ENCODE measurements around the gene DRD1. TPM values are rescaled to one million over a fixed set of nuclear protein-coding genes. Genes with fewer than 3 reads are reported as not detected.
"Not testable (repeated sequence)": the region's sequence is repeated elsewhere in the genome, so short reads cannot be mapped to it uniquely, and the experiment has no call there.

DRD1 gene
- total RNA-seq, 4 donors from 2014 or later: 0.06 to 0.19 TPM; not detected in 2

- Histone ChIP-seq H3K27me3 (no peaks in the 10 kb centered on the region), H3K36me3 (no peaks in the 10 kb centered on the region), H3K9me3 (no peaks in the 10 kb centered on the region), H3K27ac (no peak overlapping the region), H3K4me1 (no peaks in the 10 kb centered on the region), H3K4me3 (no peak overlapping the region)
- intact Hi-C loops (cut with DNase I): no loop called here
- TF ChIP-seq POLR2A (IDR thresholded peaks at IDR 0.05): no peak
- no peak for TF ChIP-seq CTCF (IDR thresholded peaks at IDR 0.05)
- WGBS, 2 donors: 74 to 76% methylated on average over 2 of the region's 2 CpGs
- DNase-seq: no peak
Measured at GRCh38 chr5:175410926-175411325, 33.1 kb downstream of the DRD1 start.

GRCh38 chr5:175406300-175406699 lies 37.7 kb downstream of the DRD1 start:
- intact Hi-C loops (cut with DNase I): no loop called here
- Histone ChIP-seq H3K4me1 (no peaks in the 10 kb centered on the region), H3K4me3 (no peak overlapping the region), H3K27me3 (no peaks in the 10 kb centered on the region), H3K36me3 (no peaks in the 10 kb centered on the region), H3K9me3 (no peaks in the 10 kb centered on the region), H3K27ac (no peak overlapping the region)
- WGBS, 2 donors: 80 to 97% methylated on average over 3 of the region's 3 CpGs
- TF ChIP-seq CTCF (IDR thresholded peaks at IDR 0.05): no peak
- TF ChIP-seq POLR2A (IDR thresholded peaks at IDR 0.05): no peak
- no peak for DNase-seq

GRCh38 chr5:175397590-175398297 lies 46.2 kb downstream of the DRD1 start:
- H3K9me3 ChIP-seq; H3K27ac ChIP-seq; DNase-seq; intact Hi-C loops (cut with DNase I); H3K4me1 ChIP-seq; H3K36me3 ChIP-seq: not testable (repeated sequence)
- Histone ChIP-seq H3K27me3 (peaks cover 0 to 14% (median 0%) of the 10 kb centered on the region in 4 donors), H3K4me3 (peak overlapping the region in 1 of 4 donors; percentile 38)
- 49 to 50% methylated on average over 8 to 16 of the region's 28 CpGs for WGBS, 2 donors

- 97 to 100% methylated on average over 4 of the region's 4 CpGs for WGBS, 2 donors
- DNase-seq; H3K36me3 ChIP-seq; H3K27ac ChIP-seq; H3K9me3 ChIP-seq; intact Hi-C loops (cut with DNase I); H3K4me3 ChIP-seq; H3K4me1 ChIP-seq: not testable (repeated sequence)
- peaks cover 0 to 14% (median 0%) of the 10 kb centered on the region in 4 donors for H3K27me3 ChIP-seq
Measured at GRCh38 chr5:175395430-175395829, 48.6 kb downstream of the DRD1 start.

GRCh38 chr5:175394601-175395000 lies 49.4 kb downstream of the DRD1 start:
- WGBS, 2 donors: 55 to 68% methylated on average over 5 of the region's 5 CpGs
- Histone ChIP-seq H3K9me3 (no peaks in the 10 kb centered on the region), H3K27me3 (peaks cover 0 to 14% (median 0%) of the 10 kb centered on the region in 4 donors), H3K27ac (no peak overlapping the region), H3K36me3 (no peaks in the 10 kb centered on the region), H3K4me1 (no peaks in the 10 kb centered on the region), H3K4me3 (no peak overlapping the region)
- TF ChIP-seq POLR2A (IDR thresholded peaks at IDR 0.05) (no peak), CTCF (IDR thresholded peaks at IDR 0.05) (no peak)
- no peak for DNase-seq
- intact Hi-C loops (cut with DNase I): no loop called here

GRCh38 chr5:175393897-175394296 lies 50.1 kb downstream of the DRD1 start:
- Histone ChIP-seq H3K4me1 (no peaks in the 10 kb centered on the region), H3K4me3 (no peak overlapping the region), H3K27me3 (peaks cover 0 to 14% (median 0%) of the 10 kb centered on the region in 4 donors), H3K27ac (no peak overlapping the region), H3K36me3 (no peaks in the 10 kb centered on the region), H3K9me3 (no peaks in the 10 kb centered on the region)
- DNase-seq: no peak
- TF ChIP-seq POLR2A (IDR thresholded peaks at IDR 0.05) (no peak), CTCF (IDR thresholded peaks at IDR 0.05) (no peak)
- 55 to 61% methylated on average over 3 to 4 of the region's 4 CpGs for WGBS, 2 donors
- intact Hi-C loops (cut with DNase I): no loop called here
